ENCODE data around the gene TOX2. TPM values are rescaled to one million over a fixed set of nuclear protein-coding genes. Genes with fewer than 3 reads are reported as not detected.

TOX2 gene
- total and polyA plus RNA-seq, 7 donors: 0.06 to 0.53 (median 0.38) TPM

DNA sequence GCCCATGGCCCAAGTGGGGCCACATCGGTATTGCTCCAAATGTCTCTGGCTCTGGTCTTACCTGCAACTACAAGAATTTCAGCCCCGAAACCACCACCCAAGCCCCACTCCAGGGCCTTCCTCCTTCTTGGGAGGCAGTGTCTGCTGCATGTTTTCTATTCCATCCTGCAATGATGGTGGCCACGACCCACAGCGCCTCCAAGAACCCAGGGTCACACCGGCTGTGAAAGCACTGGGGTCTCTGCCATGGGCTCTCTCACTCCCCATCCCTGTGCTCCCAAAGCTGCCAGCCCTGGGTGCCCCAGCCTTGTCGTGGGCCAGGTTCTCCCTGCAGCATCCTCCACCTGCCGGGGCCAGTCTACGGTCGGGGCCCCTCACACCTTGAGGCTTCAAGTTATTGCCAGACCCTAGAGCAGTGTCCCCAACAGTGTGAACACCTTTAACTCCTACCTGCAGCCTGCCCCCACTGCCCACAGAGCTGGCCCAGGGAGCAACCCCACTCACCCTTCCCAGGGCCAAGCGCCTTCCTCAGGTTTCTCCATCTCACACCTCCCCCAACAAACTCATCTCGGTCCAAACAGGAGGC lies 157.0 kb downstream of the TOX2 start:
- TF ChIP-seq, protein P1, sequence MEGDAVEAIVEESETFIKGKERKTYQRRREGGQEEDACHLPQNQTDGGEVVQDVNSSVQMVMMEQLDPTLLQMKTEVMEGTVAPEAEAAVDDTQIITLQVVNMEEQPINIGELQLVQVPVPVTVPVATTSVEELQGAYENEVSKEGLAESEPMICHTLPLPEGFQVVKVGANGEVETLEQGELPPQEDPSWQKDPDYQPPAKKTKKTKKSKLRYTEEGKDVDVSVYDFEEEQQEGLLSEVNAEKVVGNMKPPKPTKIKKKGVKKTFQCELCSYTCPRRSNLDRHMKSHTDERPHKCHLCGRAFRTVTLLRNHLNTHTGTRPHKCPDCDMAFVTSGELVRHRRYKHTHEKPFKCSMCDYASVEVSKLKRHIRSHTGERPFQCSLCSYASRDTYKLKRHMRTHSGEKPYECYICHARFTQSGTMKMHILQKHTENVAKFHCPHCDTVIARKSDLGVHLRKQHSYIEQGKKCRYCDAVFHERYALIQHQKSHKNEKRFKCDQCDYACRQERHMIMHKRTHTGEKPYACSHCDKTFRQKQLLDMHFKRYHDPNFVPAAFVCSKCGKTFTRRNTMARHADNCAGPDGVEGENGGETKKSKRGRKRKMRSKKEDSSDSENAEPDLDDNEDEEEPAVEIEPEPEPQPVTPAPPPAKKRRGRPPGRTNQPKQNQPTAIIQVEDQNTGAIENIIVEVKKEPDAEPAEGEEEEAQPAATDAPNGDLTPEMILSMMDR (IDR thresholded peaks at IDR 0.05): no peak
- H3K9me3 ChIP-seq: no peaks in the 10 kb centered on the region
- peak in 1 of 2 donors; percentile 35 for DNase-seq
- no peak overlapping the region for H3K4me3 ChIP-seq
- no peak overlapping the region for H3K27ac ChIP-seq
- peaks cover 0 to 5% (median 0%) of the 10 kb centered on the region in 3 donors for H3K27me3 ChIP-seq (ENCODE audit: insufficient read depth in 3 of 3, low read length in 2 of 3)
- whole genome bisulfite sequencing, 3 donors: 79 to 84% (median 84%) methylated on average over 11 of the region's 11 CpGs
- ATAC-seq: no peak
- no peaks in the 10 kb centered on the region for H3K36me3 ChIP-seq (ENCODE audit: insufficient read depth in 1 of 2, low read depth in 1 of 2)
- intact Hi-C loops (cut with DNase I): no loop called here
- H3K4me1 ChIP-seq: peaks cover 8% of the 10 kb centered on the region

DNA sequence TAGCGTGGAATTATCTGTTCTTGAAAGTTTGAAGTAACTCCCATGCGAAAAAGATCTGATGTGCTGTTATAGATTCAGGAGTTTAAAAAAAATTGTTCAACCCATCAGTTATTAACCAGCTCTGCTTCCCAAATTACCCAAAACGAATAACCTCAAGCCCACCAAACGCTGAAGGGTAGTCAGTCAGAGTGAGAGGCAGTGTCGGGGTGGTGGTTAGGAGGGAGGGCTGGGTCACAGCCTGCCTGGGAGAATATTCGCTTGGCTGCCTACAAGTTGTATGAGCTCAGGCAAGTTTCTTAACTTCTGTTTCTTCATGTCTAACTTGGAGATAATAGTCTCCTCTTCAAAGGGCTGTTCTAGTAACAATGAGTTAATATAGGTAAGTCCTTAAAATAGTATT lies 157.7 kb downstream of the TOX2 start:
- TF ChIP-seq, protein P1 (IDR thresholded peaks at IDR 0.05): no peak
- H3K4me1 ChIP-seq: peaks cover 8% of the 10 kb centered on the region
- no peak for ATAC-seq
- 66 to 76% (median 70%) methylated on average over 6 of the region's 6 CpGs for WGBS, 3 donors
- no peaks in the 10 kb centered on the region for H3K9me3 ChIP-seq
- H3K27me3 ChIP-seq (ENCODE audit: insufficient read depth in 3 of 3, low read length in 2 of 3): peaks cover 0 to 5% (median 0%) of the 10 kb centered on the region in 3 donors
- H3K27ac ChIP-seq: no peak overlapping the region
- no peak overlapping the region for H3K4me3 ChIP-seq
- peak in 1 of 2 donors; percentile 10 for DNase-seq
- intact Hi-C loops (cut with DNase I): no loop called here
- no peaks in the 10 kb centered on the region for H3K36me3 ChIP-seq (ENCODE audit: insufficient read depth in 1 of 2, low read depth in 1 of 2)

DNA sequence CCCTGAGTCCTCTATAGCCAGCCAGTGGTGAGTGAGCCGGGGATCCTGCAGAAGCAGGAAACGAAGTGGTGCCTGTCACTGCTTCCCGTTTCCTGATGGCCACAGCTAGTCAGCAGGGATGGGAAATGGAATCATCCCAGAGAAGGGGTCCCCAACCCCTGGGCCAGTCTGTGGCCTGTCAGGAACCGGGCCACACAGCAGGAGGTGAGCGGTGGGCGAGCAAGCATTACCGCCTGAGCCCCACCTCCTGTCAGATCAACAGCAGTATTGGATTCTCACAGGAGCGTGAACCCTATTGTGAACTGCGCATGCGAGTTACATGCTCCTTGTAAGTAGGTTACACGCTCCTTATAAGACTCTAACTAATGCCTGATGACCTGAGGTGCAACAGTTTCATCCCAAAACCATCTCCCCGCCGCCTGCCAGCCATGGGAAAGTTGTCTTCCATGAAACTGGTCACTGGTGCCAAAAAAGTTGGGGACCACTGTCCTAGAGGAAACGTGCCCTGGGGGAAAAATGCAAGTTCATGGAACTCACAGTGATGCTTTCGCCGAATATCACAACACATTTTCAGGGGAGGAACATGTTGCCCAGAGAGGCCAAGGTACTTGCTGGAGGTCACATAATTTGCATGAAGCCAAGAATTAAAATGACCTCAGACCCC lies 158.5 kb downstream of the TOX2 start:
- DNase-seq: peak in 1 of 2 donors; percentile 16
- TF ChIP-seq, protein P1 (IDR thresholded peaks at IDR 0.05): no peak
- Histone ChIP-seq H3K4me1 (peaks cover 8% of the 10 kb centered on the region), H3K27ac (no peak overlapping the region), H3K4me3 (no peak overlapping the region), H3K36me3 (ENCODE audit: insufficient read depth in 1 of 2, low read depth in 1 of 2) (no peaks in the 10 kb centered on the region), H3K9me3 (no peaks in the 10 kb centered on the region), H3K27me3 (ENCODE audit: insufficient read depth in 3 of 3, low read length in 2 of 3) (peaks cover 0 to 5% (median 0%) of the 10 kb centered on the region in 3 donors)
- no peak for ATAC-seq
- intact Hi-C loops (cut with DNase I): no loop called here
- WGBS, 3 donors: 64 to 74% (median 66%) methylated on average over 16 of the region's 16 CpGs

DNA sequence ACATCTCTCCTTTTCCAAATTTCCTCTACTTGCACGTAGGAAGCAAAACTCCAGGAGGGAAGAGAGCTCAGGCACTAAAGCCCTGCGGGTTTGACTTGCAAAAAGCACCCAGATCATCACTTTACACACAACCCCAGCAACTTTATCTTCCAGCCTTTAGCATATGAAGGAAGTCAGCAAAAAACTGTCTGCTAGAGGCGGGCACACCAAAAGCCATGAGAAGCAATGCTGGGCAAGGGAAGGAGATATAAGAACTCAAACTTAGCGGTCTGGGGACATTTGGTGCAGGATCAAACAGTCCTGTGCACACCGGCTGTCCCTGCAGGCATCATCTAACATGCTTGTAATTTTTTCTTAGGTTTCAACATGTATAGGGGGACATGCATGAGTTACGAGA lies 159.0 kb downstream of the TOX2 start:
- H3K27me3 ChIP-seq (ENCODE audit: insufficient read depth in 3 of 3, low read length in 2 of 3): peaks cover 0 to 5% (median 0%) of the 10 kb centered on the region in 3 donors
- DNase-seq (no peak), ATAC-seq (no peak)
- peaks cover 8% of the 10 kb centered on the region for H3K4me1 ChIP-seq
- H3K9me3 ChIP-seq: no peaks in the 10 kb centered on the region
- H3K27ac ChIP-seq: no peak overlapping the region
- 76 to 81% (median 76%) methylated on average over 6 of the region's 6 CpGs for WGBS, 3 donors
- no peaks in the 10 kb centered on the region for H3K36me3 ChIP-seq (ENCODE audit: insufficient read depth in 1 of 2, low read depth in 1 of 2)
- H3K4me3 ChIP-seq: no peak overlapping the region
- intact Hi-C loops (cut with DNase I): no loop called here
- TF ChIP-seq, protein P1 (IDR thresholded peaks at IDR 0.05): no peak

Data from psoas muscle (tissue), 8 donors.